CD1c-positive myeloid dendritic cell (primary cell): ENCODE data around the gene CRTAC1.
A peak's percentile ranks its signal among the peaks of the same experiment; 100 is the strongest.

Experiments used
- DNase-seq: peaks from one replicate; pipeline ENCODE4 v3.0.0-alpha.2; 2016; ENCODE audit errors: extremely low spot score

CRTAC1 gene

DNA sequence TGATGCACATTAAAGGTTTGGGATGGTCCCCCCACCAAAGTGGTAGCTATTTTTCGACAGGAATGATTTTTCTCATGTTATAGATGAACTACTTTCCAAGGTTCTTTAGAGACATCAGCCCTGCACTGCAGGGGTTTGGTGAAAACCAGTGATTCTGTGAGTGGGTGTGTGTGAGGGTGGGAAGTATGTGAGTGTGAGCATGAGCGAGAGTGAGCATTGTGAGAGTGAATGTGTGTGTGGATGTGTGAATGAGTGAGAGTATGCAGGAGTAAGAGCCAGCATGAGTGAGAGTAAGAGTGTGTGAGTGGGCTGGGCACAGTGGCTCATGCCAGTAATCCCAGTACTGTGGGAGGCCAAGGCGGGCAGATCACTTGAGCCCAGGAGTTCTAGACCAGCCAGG lies 105.7 kb downstream of the CRTAC1 start:
- no peak for DNase-seq

DNA sequence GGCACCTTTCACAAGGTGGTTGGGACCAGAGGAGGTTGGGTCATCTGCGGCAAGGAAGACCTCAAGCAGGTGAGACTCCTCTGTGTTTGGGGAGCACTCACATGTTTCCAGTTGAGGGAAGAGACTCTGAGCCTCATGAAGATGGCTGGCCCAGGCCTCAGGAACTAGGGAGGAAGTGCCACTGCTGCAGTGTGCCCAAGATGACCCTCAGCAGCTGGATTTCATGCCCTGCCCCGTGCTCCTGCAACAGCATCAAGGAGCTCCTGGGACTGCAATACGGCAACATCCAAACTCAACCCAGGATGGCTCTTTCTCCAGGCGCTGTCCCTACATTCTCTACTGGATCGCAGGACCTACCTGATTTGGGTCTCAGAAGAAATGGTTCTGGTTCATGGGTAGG lies 106.9 kb downstream of the CRTAC1 start:
- DNase-seq = no peak

DNA sequence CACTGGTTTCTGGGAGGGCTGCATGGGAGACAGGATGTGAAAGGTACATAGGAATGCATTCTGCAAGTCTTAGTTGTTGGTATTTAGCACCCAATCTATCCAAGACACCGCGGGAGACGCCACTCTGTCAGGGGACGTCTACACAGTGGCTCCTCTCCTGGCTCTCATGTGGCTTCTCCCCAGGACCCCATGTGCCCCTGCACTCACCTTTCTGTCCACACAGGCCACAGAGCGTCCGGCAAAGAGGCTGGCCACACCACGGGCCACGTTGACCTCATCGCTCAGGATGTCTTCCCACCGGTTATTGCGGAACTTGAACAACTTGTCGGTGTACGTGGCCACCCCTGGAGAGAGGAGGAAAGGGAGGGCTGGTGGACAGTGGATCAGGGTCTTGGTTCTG lies 107.4 kb downstream of the CRTAC1 start:
- DNase-seq = no peak

DNA sequence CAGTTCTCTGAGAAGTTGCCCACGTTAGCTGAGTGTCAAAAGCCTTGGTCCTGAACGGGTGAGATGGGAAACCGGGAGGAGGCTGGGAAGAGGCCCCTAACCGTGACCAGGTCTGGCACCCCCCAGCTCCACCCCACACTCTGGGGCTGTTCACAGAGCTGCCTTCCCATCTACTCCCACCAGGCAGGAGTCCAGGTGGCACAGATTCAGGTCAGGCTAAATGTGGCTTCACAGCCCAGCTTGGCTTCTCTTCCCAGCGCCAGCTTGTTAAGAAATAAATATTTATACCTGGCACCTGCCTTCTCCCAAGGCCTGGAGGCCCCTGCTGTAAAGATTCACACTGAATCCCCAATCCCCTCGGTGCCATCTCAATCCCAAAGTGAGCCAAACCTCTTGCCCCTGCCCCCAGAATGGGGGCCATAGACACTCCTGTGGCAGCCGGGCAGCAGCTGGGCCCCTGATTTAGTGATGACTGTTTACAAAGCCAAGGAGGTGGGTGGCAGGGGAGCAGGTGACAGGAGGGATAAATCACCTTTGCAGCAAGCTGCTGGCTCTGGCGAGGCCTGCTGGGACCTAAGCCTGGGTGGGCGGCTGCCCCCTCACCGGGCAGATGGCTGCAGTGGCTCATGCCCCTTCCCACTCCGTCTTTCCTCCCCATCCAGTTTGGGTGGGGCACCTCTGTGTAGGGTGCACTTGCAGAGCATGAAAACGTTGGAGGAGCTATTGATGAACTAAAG lies 108.2 kb downstream of the CRTAC1 start:
- DNase-seq = no peak

DNA sequence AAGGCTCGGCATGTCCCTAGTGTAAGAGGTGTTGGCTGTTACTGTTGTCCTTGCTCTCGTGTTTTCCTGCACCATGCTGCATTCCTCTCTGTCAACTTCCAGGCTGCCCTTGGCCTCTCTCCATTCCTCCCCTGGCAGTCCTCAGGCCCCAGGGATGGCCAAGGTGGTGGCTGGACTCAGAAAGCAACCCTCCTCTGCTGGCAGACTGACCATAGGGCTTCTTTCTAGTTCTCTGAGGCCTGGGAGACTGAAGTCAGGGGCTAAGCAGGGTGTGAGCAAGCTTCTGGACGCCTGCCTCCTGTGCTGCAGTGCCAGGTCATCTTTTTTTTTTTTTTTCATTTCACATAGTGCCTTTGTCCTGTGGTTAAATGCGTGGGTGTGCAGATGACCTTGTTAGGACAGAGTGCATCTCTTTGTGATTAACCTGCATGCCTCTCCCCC lies 108.8 kb downstream of the CRTAC1 start:
- no peak for DNase-seq

DNA sequence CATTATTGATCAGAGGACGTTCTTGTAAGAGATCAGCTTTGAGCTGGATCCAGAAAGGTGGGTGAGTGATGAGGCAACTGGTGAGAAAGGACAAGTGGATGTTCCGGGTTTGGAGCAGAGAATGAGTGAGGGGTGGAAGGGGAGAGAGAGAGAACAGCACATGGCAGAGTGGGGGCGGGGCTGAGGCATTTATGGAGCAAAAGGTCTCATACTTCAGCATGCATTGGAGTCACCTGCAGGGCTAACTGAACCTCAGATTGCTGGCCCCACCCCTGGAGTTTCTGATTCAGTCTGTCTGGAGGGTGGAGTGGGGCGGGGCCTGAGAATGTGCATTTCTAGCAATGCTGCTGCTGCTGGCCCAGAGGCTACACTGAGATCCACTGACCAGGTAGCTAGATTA lies 109.6 kb downstream of the CRTAC1 start:
- DNase-seq = no peak

DNA sequence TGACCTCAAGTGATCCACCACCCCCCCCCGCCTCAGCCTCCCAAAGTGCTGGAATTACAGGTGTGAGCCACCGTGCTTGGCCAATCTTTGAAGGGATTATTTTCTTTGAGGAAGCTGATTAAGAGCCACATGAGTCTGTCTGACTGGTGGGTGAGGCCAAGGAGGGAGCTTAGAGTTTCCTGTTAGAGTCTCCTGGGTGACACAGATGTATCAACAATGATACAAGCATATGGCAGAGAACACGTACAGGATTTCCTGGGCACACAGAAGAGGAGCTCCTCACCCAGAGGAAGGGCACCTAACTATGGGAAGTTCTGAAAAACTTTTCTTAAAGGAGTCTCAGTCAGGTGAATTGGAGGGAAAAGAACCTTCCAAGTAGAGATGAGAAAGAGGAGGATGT lies 111.4 kb downstream of the CRTAC1 start:
- peak; percentile 2 for DNase-seq

DNA sequence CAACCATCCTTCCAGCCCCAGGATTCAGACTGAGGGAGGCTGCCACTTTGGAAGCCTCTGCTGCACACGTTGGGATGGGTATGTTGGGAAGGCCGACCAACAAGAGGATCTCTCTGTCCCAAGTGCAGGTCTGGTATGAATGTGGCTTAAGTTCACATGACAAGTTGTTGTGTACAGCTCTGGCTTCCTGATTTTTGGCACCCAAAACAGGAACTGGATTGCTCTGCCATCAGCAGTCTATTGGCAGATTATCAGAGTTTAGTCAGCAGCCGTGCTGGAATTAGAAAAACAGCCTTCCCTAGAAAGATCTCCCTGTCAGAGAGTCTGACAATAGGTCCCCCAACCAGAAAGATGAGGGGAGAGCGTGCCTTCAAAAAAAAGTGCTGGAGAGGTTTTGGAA lies 113.8 kb downstream of the CRTAC1 start:
- DNase-seq = peak; percentile 45

DNA sequence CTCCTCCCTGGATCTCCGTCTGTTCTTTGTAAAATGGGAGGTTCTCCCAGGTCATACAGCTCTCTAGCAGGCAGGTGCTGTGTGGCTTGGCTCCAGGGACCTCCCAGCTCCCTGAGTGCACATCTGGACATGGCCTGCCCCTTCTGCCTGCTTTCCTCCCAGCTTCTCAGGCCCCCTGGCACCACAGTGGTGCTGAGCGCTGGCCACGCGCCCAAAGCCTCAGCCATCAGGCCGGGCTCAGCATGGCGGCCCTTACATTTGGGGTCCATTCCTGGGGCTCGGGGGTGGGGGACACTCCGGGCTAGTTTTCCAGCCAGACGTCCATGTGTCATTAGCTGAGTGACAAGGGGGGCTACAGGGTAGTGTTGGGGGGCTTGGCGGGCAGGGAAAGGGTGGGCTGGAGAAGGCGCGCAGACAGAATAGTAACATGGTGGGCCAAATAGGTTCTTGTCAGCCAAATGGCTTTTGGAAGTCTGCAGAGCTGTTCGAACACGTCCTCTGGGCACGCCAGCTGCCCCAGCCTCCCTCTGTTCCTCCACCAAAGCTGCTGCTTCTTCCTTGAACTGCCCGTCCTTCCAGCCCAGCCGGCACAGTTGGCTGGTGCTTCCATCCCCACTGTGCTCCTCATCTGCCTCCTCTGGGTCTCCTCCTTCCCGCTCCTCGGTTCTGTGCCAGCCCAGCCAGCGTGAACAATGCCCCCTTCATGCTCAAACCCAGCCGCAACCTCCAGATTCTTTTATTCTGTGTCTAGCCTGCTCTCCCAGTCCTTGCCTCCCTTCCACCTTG lies 114.9 kb downstream of the CRTAC1 start:
- DNase-seq = no peak

DNA sequence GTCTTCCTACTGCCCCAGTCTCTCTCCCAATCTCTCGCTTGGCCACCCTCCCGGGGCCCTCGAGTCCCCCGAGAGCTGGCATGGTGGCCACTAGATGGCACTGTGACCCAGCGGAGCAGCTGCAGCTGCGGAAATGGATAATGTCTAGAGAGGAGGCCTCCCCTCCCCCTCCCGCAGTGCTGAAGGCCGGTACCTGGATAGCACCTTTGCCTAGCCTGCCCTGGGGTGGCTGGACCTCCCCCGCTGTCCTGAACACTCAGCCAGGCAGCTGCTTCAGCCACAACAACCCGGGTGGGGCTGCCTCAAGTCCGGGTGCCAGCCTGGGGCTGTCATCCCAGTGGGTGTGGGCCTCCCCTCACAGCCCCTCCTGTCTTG lies 115.6 kb downstream of the CRTAC1 start:
- DNase-seq = peak; percentile 61

DNA sequence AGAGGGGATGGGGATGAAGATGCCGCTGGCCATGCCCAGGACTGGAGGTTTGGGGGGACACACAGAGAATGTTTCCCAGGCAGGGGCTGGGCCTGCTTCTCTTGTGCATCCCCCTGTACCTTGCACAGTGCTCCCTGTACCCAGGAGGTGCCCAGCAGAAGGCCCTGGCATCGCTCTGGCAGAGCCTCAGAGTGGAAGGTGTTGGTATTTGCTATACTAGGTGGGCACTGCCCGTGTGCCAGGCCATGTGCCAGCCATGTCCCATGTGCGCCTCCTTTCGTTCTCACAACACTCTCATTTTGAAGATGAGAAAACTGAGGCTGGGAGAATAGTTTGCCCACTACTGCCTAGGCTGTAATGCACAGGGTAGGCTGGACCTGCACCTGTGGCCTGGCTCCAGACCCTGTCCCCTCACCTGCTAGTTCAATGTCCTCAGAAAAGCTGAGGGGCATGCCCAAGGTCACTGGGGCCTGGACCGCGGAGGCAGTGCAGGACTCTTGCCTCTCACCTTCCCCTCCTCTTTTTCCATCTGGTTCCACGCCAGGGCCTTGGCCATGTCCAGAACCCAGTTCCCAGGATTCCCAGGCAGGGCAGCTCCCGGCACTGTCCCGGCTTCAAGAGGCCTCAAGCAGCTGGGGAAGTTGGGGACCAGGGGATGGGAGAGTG lies 116.1 kb downstream of the CRTAC1 start:
- DNase-seq = no peak

DNA sequence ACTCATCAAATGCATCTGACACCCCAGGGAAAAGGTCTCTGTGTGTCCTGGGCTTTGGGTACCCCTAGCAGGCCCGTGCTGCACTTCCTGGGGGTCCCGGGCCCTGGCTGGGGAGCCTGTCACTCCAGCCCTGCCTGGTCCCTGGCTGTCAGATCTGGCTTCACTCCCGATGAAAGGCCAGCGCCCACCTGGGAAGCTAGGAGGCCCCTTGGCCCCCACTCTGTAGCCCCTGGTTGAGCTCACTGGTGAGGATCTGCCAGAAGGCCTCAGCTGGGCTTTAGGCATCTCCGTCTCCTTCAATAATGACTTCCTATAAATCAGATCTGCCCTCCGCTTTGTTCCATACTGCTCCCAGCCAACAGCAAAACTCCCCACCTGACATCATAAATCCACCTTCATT lies 116.8 kb downstream of the CRTAC1 start:
- no peak for DNase-seq

DNA sequence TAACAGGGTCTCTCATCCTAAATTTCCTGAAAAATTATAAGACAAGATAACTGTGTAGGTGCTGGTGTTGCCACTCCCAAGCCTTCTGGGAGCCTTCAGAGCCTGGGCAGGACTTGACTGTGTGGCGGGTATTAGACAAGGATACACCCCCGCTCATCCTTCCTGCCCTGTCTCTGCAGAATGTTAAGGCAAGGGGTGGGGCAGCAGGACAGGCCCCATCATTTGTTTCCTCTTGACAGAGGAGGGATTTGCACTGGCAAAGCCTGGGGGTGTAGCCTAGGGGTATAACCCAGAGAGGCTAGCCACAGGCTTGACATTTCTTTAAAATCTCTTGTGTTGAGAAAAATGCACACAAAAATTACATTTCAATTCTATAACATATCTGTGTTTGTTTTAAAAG lies 117.2 kb downstream of the CRTAC1 start:
- DNase-seq = no peak

DNA sequence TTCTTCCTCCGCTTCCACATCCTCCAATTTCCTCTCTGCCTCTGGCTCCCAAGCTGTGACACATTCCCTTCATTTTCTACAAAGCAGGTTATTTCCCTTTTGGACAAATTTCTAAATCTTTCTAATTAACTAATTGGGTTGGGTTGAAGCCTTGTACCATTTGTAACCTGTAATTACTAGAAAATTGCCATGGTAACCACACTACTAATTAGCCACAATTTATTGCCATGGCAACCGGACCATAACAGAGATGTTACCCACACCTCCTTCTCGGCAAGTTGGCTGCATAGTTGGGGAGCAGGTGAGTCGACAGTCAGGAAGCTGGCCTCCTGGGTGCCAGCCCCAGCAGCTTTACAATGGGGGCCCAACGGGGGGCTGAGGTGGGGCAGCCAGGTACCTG lies 119.2 kb downstream of the CRTAC1 start:
- no peak for DNase-seq

DNA sequence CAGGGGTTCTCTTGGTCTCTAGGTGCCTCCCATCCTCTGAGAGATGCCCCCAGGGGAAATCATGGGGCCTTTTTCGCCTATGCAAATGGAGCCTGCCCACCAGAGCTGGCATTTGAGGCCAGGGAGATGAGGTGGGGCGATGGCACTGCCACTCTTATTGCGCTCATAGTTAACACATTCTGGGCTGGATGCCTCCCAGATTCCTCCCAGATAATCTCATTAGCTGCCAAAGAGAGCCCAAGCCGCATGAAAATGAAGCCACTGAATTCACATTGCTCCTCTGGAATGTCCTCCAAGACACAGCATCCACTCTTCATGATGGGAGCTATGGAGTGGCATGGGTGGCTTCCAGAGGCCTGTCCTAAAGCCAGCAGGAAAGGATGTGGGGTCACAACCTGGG lies 119.8 kb downstream of the CRTAC1 start:
- DNase-seq = no peak

DNA sequence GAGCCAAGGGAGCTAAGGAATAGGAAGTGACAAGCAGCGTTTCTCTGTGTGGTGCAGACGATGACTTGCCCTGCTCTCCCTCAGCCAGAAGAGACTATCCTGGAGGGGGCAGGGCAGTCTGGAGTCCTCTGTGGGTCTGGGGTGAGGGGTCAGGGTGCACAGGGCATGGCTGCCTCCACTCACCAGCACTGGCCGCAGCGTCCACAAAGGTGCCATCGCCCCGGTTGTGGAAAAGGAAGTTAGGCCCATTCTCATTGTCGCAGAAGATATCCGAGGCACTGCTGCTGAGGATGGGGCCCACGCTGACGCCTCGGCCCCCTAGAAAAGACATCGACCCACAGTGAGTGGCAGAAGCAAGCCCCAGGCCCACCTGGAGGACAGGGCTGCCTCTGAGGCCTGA lies 122.6 kb downstream of the CRTAC1 start:
- DNase-seq = no peak

DNA sequence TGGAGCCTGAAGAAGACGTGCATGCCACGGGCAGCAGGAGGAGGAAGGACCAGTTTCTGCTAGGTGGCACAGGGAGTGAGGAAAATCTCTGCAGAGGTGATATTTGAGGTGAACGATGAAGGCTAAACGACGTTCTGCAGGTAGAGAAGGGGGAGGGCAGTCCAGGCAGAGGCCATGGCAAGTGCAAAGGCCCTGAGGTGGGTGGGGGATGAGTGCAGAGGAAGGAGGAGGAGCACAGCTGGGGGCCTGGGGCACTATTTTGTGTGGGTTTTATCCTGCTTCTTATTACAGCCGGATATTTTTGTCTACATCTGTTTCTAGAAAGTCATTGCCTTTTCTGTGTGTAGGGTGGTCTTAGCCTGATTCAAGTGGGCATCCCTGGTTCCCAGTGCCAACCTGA lies 123.2 kb downstream of the CRTAC1 start:
- DNase-seq = no peak

DNA sequence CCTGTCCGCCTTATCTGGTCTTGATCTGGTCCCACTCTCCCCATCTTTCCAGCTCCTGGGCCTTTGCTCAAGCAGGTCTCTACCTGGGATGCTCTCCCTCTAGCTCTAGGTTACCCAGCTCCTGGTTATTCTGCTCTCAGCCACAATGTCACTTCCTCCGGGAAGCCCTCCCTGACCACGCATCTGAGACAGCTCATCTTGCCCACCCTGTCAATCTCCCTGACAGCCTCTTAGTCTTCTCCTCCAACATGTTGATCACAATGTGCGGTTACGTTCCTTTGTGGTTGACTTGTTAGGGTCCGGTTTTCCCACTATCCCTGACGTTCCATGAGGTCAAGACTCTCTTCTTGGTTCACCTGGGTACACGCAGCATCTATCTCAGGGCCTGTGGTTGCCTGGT lies 125.1 kb downstream of the CRTAC1 start:
- no peak for DNase-seq

DNA sequence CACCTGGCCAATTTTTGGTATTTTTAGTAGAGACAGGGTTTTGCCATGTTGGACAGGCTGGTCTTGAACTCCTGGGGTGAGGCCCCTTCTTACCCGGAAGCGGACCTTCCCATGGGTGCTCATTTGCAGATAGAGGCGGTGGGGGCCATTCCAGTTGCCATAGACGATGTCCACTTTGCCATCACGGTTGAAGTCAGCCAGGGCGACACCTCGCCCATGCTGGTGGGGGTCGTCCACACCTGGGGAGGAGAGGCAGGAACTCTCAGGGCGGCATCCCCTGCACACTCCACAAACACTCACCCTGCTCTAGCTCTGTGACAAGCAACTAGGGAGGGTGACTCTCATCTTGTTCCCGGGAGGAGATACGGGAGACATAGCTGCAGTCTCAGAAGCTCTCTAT lies 125.8 kb downstream of the CRTAC1 start:
- DNase-seq = no peak

DNA sequence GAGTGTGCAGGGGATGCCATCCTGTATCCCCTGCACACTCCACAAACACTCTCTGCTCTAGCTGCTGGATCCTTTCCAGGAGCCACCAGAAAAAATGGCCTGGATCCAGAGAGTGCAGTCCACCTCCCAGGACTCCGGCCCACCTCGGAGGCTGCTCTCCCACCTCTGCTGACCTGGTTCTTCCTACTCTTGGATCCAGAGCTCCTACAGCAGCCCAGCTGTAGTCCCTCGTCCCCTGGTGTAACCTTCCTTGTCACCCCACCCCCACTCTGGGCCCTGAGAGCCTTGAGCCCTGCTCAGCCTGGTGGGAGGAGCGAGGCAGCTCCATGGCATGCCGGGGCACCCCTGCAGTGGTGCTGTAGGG lies 126.4 kb downstream of the CRTAC1 start:
- DNase-seq = no peak

DNA sequence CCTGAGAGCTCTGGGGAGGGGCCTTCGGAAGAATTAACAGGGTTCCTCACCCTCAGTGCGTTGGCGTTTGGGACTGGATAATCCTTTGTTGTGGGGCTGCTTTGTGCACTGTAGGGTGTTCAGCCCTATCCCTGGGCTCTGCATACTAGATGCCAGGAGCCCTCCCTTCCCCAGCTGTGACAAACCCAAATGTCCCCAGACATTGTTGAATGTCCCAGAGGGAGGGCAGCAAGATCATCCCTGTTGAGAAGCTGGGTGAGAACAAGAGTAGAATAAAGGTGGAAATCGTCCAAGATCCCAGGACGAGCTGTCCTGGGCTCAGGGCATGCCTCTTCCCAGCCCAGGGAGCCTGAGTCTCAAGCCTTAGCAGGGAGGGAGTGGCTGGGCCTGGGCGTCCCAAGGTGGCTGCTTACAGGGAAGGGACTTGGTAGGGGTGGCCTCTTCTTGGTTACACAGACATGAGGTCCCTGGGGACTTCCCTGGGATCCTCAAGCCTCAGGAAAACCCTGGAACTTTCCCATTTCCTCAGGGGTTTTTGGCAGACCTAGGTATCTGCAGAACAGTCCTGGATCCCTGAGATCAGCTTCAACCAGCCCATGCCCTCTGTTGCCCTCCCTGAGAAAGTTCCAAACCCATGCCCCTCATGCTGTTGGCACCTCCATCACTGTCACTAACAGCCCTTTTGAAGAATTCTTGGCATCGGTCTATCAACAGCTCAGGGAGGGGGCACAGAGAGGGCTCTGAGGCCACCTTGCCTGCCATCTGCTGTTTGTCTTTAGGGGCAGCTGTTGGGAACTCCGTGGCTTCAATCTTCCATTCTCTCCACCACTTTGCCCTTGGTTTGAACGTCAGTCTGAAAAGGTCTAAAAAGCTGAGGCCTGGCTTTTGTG lies 127.0 kb downstream of the CRTAC1 start:
- DNase-seq = no peak

DNA sequence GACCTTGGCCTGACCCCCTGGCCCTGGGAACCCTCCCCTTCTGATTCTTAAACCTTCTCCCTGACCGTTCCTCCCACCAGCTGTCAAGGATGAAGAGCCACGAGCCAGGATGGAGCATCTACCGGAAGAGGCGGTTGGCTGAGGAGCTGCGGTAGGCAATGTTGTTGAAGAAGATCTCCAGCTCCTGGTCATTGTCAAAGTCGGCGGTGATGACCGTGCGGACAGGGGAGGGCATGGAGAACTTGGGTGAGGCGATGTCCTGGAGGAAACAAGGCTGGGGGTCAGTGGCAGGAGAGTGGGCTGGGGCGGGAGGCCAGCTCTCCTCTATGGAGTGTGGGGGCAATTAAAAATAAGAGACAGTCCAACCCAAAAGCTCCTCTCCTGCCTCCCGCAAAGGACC lies 129.0 kb downstream of the CRTAC1 start:
- no peak for DNase-seq
